Activated CD4-positive, alpha-beta T cell treated with anti-CD3 and anti-CD28 coated beads, Interleukin-2, amount 50 U/mL, for 16 hours (primary cell): ENCODE data around the gene AK8.
"Not testable (repeated sequence)": the region's sequence is repeated elsewhere in the genome, so short reads cannot be mapped to it uniquely, and the experiment has no call there.

Source experiments
- DNase-seq: peaks from one replicate; pipeline ENCODE4 v3.0.0-alpha.2; 2020

The AK8 gene

GRCh38 chr9:132740526-132741309, 137.4 kb downstream of the AK8 start:
- DNase-seq = no peak

DNA sequence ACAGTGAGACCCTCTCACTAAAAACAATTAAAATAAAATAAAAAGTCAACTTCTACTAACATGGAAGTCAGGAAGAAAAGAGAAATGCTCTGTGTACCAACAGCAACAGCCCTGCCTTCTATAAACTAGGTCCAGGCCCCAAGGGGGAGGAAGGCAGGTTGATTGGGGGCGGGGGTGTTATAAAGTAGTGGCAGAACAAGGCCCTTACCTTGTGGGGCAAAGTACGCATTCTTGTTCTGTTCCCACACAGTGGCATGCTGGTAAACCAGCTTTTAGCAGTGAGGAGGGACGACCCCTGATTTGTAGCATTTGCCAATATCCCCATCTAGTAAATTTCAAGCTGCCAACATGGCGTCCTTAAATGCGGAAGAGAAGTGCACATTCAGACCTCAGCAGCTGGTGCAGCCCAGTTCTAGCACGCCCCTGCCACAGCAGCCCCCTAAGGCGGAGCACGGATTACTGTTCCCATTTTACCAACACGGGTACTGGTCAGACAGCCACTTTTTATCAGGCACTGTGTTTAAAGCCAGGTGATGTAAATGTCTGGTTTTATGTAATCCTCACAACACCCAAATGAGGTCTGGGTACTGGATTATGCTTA, 138.3 kb downstream of the AK8 start:
- no peak for DNase-seq

DNA sequence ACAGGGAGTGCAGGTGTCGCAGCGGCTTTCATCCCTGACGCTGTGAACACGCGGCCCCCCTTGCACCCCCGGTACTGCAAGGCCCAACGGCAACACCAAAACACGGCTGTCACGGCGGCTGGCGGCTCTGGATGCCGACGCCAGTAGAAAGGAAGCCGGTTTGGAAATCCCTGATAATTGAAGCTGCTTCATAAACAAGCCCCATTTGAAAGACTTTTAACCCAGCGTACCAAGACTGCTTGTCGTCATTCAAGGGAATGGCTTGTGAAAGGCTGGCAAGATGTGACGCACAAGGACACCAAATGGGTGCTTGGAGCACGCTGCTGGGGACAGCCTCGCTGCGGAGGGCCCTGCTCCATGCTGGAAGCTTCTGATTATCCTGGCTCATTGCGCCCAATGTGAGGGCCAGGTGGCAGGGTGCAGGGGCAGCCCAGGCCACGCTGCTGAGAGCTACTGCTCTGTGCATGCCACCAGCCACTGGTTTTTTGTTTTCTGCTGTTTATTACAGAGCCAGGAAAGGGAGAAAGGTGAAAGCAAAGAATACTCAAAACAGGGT, 144.7 kb downstream of the AK8 start:
- no peak for DNase-seq

- DNase-seq = no peak
Measured at GRCh38 chr9:132732326-132733259, 145.5 kb downstream of the AK8 start.

GRCh38 chr9:132731230-132731629, 146.9 kb downstream of the AK8 start:
- DNase-seq = no peak

GRCh38 chr9:132730054-132731033, 147.7 kb downstream of the AK8 start:
- no peak for DNase-seq

GRCh38 chr9:132729235-132729890, 148.7 kb downstream of the AK8 start:
- no peak for DNase-seq

GRCh38 chr9:132728497-132728896, 149.6 kb downstream of the AK8 start:
- no peak for DNase-seq

DNA sequence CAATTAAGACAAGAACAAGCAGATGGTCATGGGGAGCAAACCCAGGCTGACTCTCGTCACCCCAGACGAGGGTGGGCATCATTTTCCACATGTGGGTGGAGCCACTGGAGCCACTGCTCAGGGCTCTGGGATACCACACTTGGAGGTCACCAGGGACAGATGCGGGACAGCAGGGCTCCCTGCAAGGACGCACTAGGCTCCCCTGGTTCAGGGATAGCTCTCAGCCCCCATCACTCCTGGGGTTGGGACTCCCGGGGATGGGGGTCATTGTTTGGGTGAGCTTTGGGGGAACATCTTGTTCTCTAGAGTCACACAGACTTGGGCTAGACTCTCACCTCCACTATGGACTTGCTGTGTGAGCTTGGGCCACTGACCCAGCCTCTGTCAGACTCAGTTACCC, 150.0 kb downstream of the AK8 start:
- DNase-seq = no peak

DNA sequence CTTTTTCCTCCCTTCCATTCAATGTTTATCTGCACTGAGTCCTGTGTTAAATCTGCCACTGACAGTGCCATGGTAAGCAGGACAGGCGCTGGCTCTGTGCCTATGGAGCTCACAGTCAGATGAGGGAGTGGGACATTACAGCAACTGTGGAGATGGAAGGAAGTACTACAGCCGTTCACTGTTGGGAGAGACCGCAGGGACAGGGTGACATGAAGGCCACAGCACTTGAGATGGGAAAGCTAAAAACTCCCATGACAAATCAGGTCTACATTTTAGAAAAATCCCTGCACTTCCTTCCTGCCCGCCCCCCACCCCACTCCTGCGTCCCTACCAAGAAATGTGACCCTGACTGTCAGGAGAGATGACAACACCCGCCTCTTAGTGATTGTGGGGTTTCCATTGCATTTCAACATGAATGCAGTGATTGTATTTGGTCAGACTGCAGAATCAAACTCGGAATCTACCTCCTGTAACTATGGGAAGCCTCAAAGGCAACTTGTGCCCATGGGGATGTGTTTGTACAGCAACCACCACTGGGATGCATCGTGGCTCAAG, 151.4 kb downstream of the AK8 start:
- no peak for DNase-seq

GRCh38 chr9:132725306-132725705, 152.8 kb downstream of the AK8 start:
- no peak for DNase-seq

- no peak for DNase-seq
Measured at GRCh38 chr9:132723809-132724208, 154.3 kb downstream of the AK8 start.

DNA sequence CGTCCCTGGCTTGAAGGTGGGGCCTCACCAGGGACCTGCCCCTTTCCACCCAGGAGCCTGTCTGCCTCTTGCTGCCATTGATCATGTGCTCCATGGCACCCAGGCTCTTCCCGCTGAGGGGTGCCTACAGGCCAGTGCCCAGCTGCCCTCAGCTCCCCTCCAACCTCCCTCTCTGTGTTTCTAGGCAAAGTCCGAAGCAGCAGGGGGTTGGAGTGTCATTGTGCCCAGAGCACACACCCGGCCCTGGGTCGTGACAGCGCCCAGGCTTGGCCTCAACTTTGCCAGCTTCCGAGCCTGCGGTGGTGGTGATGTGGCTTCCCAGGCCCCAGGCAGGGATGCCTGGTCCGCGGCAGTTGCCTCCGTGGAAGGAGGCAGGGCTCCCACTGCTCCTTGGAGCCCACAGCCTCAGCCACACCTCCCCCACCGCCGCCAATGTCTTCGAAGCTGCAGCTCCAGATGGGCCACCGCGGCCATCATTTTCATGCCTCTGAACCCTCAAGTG, 155.5 kb downstream of the AK8 start:
- no peak for DNase-seq

DNA sequence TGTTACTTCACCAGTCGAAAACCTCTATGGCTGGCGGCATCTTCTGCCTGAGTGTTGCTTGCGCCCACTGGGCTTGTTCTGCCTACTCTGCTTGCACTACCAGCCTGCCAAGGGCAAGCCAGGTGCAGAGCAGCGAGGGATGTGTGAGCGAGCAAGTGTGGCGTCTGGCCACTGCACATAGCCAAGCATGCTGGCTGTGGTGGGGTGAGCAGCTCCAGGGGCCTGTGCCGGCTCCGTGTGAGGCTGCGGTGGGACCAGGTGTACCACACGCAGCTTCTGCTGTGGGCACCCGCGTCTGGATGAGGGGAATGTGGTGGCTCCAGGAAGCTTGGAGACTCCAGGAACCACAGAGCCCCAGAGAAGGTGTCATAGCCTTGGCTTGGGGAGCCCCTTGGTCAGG, 156.4 kb downstream of the AK8 start:
- DNase-seq = no peak

DNA sequence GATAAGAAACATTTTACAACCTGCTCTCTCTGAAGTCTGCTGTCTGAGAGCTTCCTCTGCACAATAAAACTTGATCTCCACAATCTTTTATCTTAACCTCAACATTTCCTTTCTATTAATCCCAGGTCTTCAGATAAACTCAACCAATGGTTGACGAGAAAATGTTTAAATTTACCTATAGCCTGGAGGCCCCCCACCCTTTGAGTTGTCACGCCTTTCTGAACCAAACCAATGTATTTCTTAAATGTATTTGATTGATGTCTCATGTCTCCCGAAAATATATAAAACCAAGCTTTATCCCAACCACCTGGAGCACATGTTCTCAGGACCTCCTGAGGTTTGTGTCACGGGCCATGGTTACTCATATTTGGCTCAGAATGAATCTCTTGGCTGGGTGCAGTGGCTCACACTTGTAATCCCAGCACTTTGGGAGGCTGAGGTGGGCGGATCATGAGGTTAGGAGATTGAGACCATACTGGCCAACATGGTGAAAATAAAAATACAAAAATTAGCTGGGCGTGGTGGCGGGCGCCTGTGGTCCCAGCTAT, 159.6 kb downstream of the AK8 start:
- DNase-seq = not testable (repeated sequence)

- DNase-seq = no peak
Measured at GRCh38 chr9:132717326-132717945, 160.6 kb downstream of the AK8 start.

DNA sequence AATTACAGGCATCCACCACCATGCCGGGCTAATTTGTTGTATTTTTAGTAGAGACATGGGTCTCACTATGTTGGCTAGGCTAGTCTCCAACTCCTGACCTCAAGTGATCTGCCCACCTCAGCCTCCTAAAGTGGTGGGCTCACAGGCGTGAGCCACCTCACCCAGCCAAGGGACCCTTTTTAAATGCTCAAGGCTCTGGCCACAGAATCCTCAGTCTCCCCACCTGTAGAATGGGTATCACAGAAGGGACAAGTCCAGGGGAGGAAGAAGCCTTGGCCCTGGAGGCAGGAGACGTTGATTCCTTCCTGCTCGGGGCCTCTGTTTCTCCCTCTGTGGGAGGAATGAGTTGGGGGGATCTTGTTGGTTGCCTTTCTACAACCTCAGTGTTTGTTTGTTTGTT, 162.1 kb downstream of the AK8 start:
- no peak for DNase-seq

GRCh38 chr9:132712753-132713152, 165.3 kb downstream of the AK8 start:
- DNase-seq = peak; percentile 36

GRCh38 chr9:132711846-132712245, 166.2 kb downstream of the AK8 start:
- no peak for DNase-seq

- DNase-seq = not testable (repeated sequence)
Measured at GRCh38 chr9:132711152-132711551, 166.9 kb downstream of the AK8 start.
